ENCODE results near the gene NPAP1.

The NPAP1 gene

DNA sequence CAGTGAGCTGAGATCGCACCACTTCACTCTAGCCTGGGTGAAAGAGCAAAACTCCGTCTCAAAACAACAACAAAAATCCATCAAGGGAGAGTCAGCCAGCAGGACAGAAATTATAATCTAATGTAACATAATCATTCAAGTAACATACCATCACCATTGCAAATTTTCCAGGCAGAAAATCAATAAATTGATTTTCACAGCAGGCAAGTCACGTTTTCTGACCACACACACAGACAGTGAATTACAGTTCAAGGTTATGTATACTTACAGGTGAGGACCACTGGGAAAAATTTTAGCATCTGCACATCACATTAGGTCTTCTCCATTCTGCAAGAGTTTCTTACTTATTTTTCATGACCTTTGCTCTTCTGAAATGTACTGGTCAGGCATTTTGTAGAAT, 29.9 kb upstream of the NPAP1 start:
- TF ChIP-seq, protein P1, sequence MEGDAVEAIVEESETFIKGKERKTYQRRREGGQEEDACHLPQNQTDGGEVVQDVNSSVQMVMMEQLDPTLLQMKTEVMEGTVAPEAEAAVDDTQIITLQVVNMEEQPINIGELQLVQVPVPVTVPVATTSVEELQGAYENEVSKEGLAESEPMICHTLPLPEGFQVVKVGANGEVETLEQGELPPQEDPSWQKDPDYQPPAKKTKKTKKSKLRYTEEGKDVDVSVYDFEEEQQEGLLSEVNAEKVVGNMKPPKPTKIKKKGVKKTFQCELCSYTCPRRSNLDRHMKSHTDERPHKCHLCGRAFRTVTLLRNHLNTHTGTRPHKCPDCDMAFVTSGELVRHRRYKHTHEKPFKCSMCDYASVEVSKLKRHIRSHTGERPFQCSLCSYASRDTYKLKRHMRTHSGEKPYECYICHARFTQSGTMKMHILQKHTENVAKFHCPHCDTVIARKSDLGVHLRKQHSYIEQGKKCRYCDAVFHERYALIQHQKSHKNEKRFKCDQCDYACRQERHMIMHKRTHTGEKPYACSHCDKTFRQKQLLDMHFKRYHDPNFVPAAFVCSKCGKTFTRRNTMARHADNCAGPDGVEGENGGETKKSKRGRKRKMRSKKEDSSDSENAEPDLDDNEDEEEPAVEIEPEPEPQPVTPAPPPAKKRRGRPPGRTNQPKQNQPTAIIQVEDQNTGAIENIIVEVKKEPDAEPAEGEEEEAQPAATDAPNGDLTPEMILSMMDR (IDR thresholded peaks at IDR 0.05; ENCODE audit: low read length): no peak
- TF ChIP-seq EZH2 (IDR thresholded peaks at IDR 0.05; ENCODE audit: borderline replicate concordance, low read length): no peak
- Histone ChIP-seq H3K4me2 (ENCODE audit: low read length) (no peak overlapping the region), H4K20me1 (ENCODE audit: insufficient read depth, low read length) (no peaks in the 10 kb centered on the region), H3K9me3 (ENCODE audit: low read length) (no peaks in the 10 kb centered on the region), H3K27ac (ENCODE audit: low read depth, low read length, poor library complexity, severe bottlenecking) (no peak overlapping the region), H3K4me1 (ENCODE audit: insufficient read depth, low read length, severe bottlenecking) (no peaks in the 10 kb centered on the region), H3K27me3 (ENCODE audit: insufficient read depth, low read length) (no peaks in the 10 kb centered on the region), H2AFZ (ENCODE audit: low read length) (no peak overlapping the region), H3K9ac (ENCODE audit: low read length) (no peak overlapping the region), H3K79me2 (ENCODE audit: insufficient read depth, low read length) (no peaks in the 10 kb centered on the region), H3F3A (ENCODE audit: insufficient read depth, low read length) (no peaks in the 10 kb centered on the region), H3K4me3 (ENCODE audit: low read depth, low read length, poor library complexity, severe bottlenecking) (no peak overlapping the region), H3K36me3 (ENCODE audit: insufficient read depth, low read length) (no peaks in the 10 kb centered on the region), H3K9me2 (ENCODE audit: low read depth, low read length) (no peaks in the 10 kb centered on the region)

DNA sequence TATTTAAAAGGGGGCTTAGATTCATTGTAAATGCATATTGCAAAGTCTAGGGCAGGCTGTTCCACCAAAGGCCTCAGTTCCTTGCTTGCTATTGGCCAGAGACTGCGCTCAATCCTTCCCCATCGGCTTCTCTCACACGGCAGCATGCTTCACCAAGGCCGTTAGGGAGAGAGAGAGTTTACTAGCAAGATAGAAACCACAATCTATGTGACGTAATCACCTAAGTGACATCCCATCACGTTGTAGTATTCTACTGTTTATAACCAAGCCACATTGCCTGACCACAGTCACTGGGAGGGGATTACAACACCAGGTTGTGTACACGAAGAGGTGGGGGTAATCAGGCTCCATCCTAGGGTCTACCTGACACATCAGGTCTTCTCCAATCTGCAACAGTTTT, 16.0 kb upstream of the NPAP1 start:
- no peak overlapping the region for H3K4me3 ChIP-seq (ENCODE audit: low read depth, low read length, poor library complexity, severe bottlenecking)
- no peak overlapping the region for H3K9ac ChIP-seq (ENCODE audit: low read length)
- H3F3A ChIP-seq (ENCODE audit: insufficient read depth, low read length): no peaks in the 10 kb centered on the region
- H4K20me1 ChIP-seq (ENCODE audit: insufficient read depth, low read length): no peaks in the 10 kb centered on the region
- H3K36me3 ChIP-seq (ENCODE audit: insufficient read depth, low read length): no peaks in the 10 kb centered on the region
- no peaks in the 10 kb centered on the region for H3K9me2 ChIP-seq (ENCODE audit: low read depth, low read length)
- no peaks in the 10 kb centered on the region for H3K79me2 ChIP-seq (ENCODE audit: insufficient read depth, low read length)
- H2AFZ ChIP-seq (ENCODE audit: low read length): no peak overlapping the region
- TF ChIP-seq, protein P1 (IDR thresholded peaks at IDR 0.05; ENCODE audit: low read length): no peak
- TF ChIP-seq EZH2 (IDR thresholded peaks at IDR 0.05; ENCODE audit: borderline replicate concordance, low read length): no peak
- no peak overlapping the region for H3K27ac ChIP-seq (ENCODE audit: low read depth, low read length, poor library complexity, severe bottlenecking)
- H3K27me3 ChIP-seq (ENCODE audit: insufficient read depth, low read length): no peaks in the 10 kb centered on the region
- no peaks in the 10 kb centered on the region for H3K4me1 ChIP-seq (ENCODE audit: insufficient read depth, low read length, severe bottlenecking)
- H3K4me2 ChIP-seq (ENCODE audit: low read length): no peak overlapping the region
- H3K9me3 ChIP-seq (ENCODE audit: low read length): no peaks in the 10 kb centered on the region

DNA sequence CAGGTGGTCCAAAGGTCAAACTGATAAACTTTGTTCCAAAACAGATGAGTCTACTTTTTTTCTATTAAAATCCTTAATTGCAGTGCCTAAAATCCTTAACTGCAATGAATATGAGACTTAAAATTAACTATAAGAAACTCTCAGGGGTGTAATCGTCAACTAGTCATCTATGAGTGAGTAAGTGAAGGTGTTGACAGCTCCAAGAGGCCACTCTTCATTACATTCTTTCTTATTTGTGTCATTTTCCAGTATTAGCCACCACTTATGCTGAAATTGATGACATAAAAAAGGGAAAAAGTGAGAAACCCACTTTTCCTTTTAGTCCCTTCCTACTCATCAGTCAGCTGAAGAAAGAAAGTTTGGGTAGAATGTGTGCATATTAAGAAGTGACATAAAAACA, 12.6 kb upstream of the NPAP1 start:
- H3K9me3 ChIP-seq (ENCODE audit: low read length): no peaks in the 10 kb centered on the region

More for the DNA sequence above, 12.6 kb upstream of the NPAP1 start:
- no peaks in the 10 kb centered on the region for H3K27me3 ChIP-seq (ENCODE audit: insufficient read depth, low read length)
- TF ChIP-seq, protein P1 (IDR thresholded peaks at IDR 0.05; ENCODE audit: low read length): no peak
- TF ChIP-seq EZH2 (IDR thresholded peaks at IDR 0.05; ENCODE audit: borderline replicate concordance, low read length): no peak
- H3K36me3 ChIP-seq (ENCODE audit: insufficient read depth, low read length): no peaks in the 10 kb centered on the region
- H3K27ac ChIP-seq (ENCODE audit: low read depth, low read length, poor library complexity, severe bottlenecking): no peak overlapping the region
- no peaks in the 10 kb centered on the region for H3K79me2 ChIP-seq (ENCODE audit: insufficient read depth, low read length)
- no peak overlapping the region for H3K4me3 ChIP-seq (ENCODE audit: low read depth, low read length, poor library complexity, severe bottlenecking)
- no peaks in the 10 kb centered on the region for H3K9me2 ChIP-seq (ENCODE audit: low read depth, low read length)
- no peak overlapping the region for H2AFZ ChIP-seq (ENCODE audit: low read length)
- H4K20me1 ChIP-seq (ENCODE audit: insufficient read depth, low read length): no peaks in the 10 kb centered on the region
- H3K9ac ChIP-seq (ENCODE audit: low read length): no peak overlapping the region
- H3K4me1 ChIP-seq (ENCODE audit: insufficient read depth, low read length, severe bottlenecking): no peaks in the 10 kb centered on the region
- H3F3A ChIP-seq (ENCODE audit: insufficient read depth, low read length): no peaks in the 10 kb centered on the region
- no peak overlapping the region for H3K4me2 ChIP-seq (ENCODE audit: low read length)

Data from OCI-LY1 (cell line).